ENCODE data around the gene ARHGEF40. TPM values are rescaled to one million over a fixed set of nuclear protein-coding genes. Genes with fewer than 3 reads are reported as not detected.
A peak's percentile ranks its signal among the peaks of the same experiment; 100 is the strongest.

Gene ARHGEF40
- total RNA-seq, 2 donors from 2014 or later, result 14.3 to 16.0 TPM

DNA sequence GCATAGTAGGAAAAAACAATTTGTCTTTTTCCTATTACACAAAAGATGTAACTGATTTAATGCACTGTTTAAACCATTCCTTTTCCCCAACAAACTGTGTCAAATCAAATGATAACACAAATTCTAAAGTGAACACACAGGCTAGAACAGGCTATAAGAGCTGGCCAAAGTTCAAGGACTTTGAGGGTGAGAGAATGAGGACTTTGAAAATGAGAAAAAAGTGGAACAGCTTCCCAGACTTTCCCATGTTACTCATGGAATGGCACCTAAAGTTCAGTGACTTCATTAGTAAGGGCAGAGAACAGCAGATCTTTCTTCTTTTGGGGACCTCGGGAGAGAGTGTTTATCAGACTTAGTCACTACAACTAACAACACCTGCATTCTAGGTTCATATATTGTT is 53.3 kb downstream of the ARHGEF40 start:
- Histone ChIP-seq H3K27ac (no peak overlapping the region), H3K4me1 (no peaks in the 10 kb centered on the region), H3K4me3 (no peak overlapping the region), H3K27me3 (no peaks in the 10 kb centered on the region), H3K9me3 (no peaks in the 10 kb centered on the region), H3K36me3 (no peaks in the 10 kb centered on the region)
- DNase-seq (ENCODE audit: low spot score), result no peak
- TF ChIP-seq, protein P1, sequence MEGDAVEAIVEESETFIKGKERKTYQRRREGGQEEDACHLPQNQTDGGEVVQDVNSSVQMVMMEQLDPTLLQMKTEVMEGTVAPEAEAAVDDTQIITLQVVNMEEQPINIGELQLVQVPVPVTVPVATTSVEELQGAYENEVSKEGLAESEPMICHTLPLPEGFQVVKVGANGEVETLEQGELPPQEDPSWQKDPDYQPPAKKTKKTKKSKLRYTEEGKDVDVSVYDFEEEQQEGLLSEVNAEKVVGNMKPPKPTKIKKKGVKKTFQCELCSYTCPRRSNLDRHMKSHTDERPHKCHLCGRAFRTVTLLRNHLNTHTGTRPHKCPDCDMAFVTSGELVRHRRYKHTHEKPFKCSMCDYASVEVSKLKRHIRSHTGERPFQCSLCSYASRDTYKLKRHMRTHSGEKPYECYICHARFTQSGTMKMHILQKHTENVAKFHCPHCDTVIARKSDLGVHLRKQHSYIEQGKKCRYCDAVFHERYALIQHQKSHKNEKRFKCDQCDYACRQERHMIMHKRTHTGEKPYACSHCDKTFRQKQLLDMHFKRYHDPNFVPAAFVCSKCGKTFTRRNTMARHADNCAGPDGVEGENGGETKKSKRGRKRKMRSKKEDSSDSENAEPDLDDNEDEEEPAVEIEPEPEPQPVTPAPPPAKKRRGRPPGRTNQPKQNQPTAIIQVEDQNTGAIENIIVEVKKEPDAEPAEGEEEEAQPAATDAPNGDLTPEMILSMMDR (IDR thresholded peaks at IDR 0.05), result no peak

DNA sequence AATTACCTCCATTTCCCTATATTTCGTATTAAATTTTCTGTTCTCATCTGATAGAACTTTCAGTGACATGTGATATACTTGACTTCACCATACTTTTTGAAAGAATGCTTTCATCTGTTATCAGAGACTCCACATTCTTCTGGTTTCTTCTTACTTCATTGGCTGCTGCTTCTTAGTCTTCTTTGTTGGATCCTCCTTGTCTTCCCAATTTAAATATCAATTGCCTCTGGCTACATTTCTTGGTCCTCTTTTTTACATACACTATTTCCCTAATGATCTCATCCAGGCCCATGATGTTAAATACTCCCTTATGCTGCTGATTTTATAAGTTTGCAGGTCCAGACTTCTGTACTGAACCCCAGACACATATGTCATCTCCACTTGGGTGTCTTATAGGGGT is 63.8 kb downstream of the ARHGEF40 start:
- Histone ChIP-seq H3K27ac (no peak overlapping the region), H3K4me1 (no peaks in the 10 kb centered on the region), H3K27me3 (no peaks in the 10 kb centered on the region), H3K9me3 (no peaks in the 10 kb centered on the region), H3K4me3 (no peak overlapping the region), H3K36me3 (no peaks in the 10 kb centered on the region)
- no peak for DNase-seq (ENCODE audit: low spot score)
- TF ChIP-seq, protein P1 (IDR thresholded peaks at IDR 0.05), result no peak

DNA sequence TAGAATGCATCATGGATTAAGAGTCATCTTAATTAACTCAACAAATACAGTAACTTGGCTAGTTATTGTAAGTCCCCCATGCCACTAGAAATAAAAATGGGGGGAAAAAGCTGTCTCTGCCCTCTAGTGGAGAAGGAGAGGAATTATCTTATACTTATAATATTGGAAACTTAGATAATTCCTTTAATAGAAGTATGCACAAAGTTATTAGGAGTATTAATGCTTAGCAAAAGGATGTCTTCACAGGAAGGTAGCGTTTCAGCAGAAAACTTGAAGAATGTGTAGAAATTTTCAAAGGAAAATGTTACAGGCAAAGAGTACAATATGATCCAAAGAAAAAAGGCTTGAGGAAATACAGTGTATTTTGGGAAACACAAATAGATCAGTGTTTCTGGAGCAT is 65.9 kb downstream of the ARHGEF40 start:
- Histone ChIP-seq H3K27ac (no peak overlapping the region), H3K4me3 (no peak overlapping the region), H3K36me3 (no peaks in the 10 kb centered on the region), H3K27me3 (no peaks in the 10 kb centered on the region), H3K9me3 (no peaks in the 10 kb centered on the region), H3K4me1 (no peaks in the 10 kb centered on the region)
- TF ChIP-seq, protein P1 (IDR thresholded peaks at IDR 0.05), result peak; percentile 43 to 70
- DNase-seq (ENCODE audit: low spot score), result no peak

Small RNAs within 50 kb of the gene (microRNA-seq; reads per million reads assigned to microRNA genes)
- gene MIR6717 (ENCODE audit: borderline number of aligned reads in 2 of 2, borderline replicate concordance in 1 of 2), result 0 to 0.71 reads per million in 2 donors

Other genes starting within 250 kb of the ARHGEF40 start
- gene RNASE3, start 178.9 kb upstream of the ARHGEF40 start, total RNA-seq, result under 1 TPM in 1 of 2 donors, not detected in 1; 0.59 TPM
- gene RNASE2, start 114.8 kb upstream of the ARHGEF40 start, total RNA-seq, result 1 to 10 TPM; 2.9 to 4.1 TPM
- 10 to 100 TPM; 28.9 to 37.8 TPM for gene METTL17, start 80.3 kb upstream of the ARHGEF40 start, total RNA-seq
- gene SLC39A2, start 71.0 kb upstream of the ARHGEF40 start, total RNA-seq, result not detected
- 100 to 1,000 TPM; 335 to 360 TPM for gene NDRG2, start 45.2 kb upstream of the ARHGEF40 start, total RNA-seq
- under 1 TPM in 1 of 2 donors, not detected in 1; 0.86 TPM for gene TPPP2, start 40.1 kb upstream of the ARHGEF40 start, total RNA-seq
- not detected for gene RNASE13, start 35.5 kb upstream of the ARHGEF40 start, total RNA-seq
- gene RNASE7, start 27.9 kb upstream of the ARHGEF40 start, total RNA-seq, result not detected
- not detected for gene RNASE8, start 12.5 kb upstream of the ARHGEF40 start, total RNA-seq
- gene ZNF219, start 28.4 kb downstream of the ARHGEF40 start, total RNA-seq, result 10 to 100 TPM; 49.7 to 66.6 TPM
- not detected for gene TMEM253, start 30.8 kb downstream of the ARHGEF40 start, total RNA-seq
- not detected for gene OR5AU1, start 85.8 kb downstream of the ARHGEF40 start, total RNA-seq
- 100 to 1,000 TPM; 254 to 277 TPM for gene HNRNPC, start 199.1 kb downstream of the ARHGEF40 start, total RNA-seq
- gene RPGRIP1, start 209.8 kb downstream of the ARHGEF40 start, total RNA-seq, result under 1 TPM in 1 of 2 donors, not detected in 1; 0.12 TPM